HepG2 (cell line): ENCODE measurements around the gene TGM1. TPM values are rescaled to one million over a fixed set of nuclear protein-coding genes. Genes with fewer than 3 reads are reported as not detected.
A peak's percentile ranks its signal among the peaks of the same experiment; 100 is the strongest.

Experiments used
- DMAP1 ChIP-seq: IDR thresholded peaks from 2 replicates; pipeline ENCODE4 v1.6.1; 2016
- EHMT2 ChIP-seq: fragments of 200-600 bp; sonication (generic); IDR thresholded peaks from 2 replicates; pipeline ENCODE4 v1.7.0; 2017; ENCODE audit warnings: antibody characterized with exemption, low read depth, low read length, borderline replicate concordance
- GMEB2 ChIP-seq: IDR thresholded peaks from 2 replicates; pipeline ENCODE4 v1.6.1; 2016; ENCODE audit warnings: missing biosample characterization, missing genetic modification reagents, low read depth
- HNF4G ChIP-seq, 2 experiments: sonication (generic) in 1 of 2; formaldehyde crosslinking in 1 of 2; IDR thresholded peaks; 2 replicates each; pipeline versions ENCODE4 v1.4.0 to v1.6.1; 2011 to 2020; ENCODE audit warnings: borderline replicate concordance in 2 of 2, low read depth in 2 of 2, mild to moderate bottlenecking in 2 of 2, low read length in 1 of 2, missing genetic modification reagents in 1 of 2, moderate library complexity in 1 of 2
- JDP2 ChIP-seq: sonication (generic); formaldehyde crosslinking; IDR thresholded peaks from 2 replicates; pipeline ENCODE4 v1.8.1; 2022; ENCODE audit warnings: missing genetic modification reagents, borderline replicate concordance
- NFIC ChIP-seq: IDR thresholded peaks from 2 replicates; pipeline ENCODE4 v1.6.1; 2012; ENCODE audit warnings: mild to moderate bottlenecking, low read length, inconsistent platforms
- SKI ChIP-seq: fragments of 450-650 bp; IDR thresholded peaks from one replicate; pipeline ENCODE4 v1.6.1; 2018; ENCODE audit warnings: mild to moderate bottlenecking; ENCODE audit not compliant: partially characterized antibody
- ZBTB37 ChIP-seq: sonication (generic); formaldehyde crosslinking; IDR thresholded peaks from 2 replicates; pipeline ENCODE4 v1.4.0; 2020; ENCODE audit warnings: mild to moderate bottlenecking, missing genetic modification reagents
- ZFP41 ChIP-seq: sonication (generic); formaldehyde crosslinking; IDR thresholded peaks from 2 replicates; pipeline ENCODE4 v1.4.0; 2020; ENCODE audit warnings: mild to moderate bottlenecking, missing genetic modification reagents, borderline replicate concordance
- ZFY ChIP-seq: sonication (generic); formaldehyde crosslinking; IDR thresholded peaks from 2 replicates; pipeline ENCODE4 v1.4.0; 2020; ENCODE audit warnings: missing genetic modification reagents
- ZNF567 ChIP-seq: sonication (generic); formaldehyde crosslinking; IDR thresholded peaks from 2 replicates; pipeline ENCODE4 v1.8.1; 2023; ENCODE audit warnings: mild to moderate bottlenecking, missing genetic modification reagents, borderline replicate concordance
- polyA plus RNA-seq, 8 experiments: library from polyadenylated mRNA; depleted of rRNA in 3 of 8; stranded (reverse) in 7 of 8; unstranded in 1 of 8; fragments of >200 nt; fragmentation: Illumina TruSeq in 4 of 8; extraction: Trizol in 4 of 8; gene quantifications; 2 replicates each; pipeline versions ENCODE4 v1.2.1 to v1.2.3, GENCODE V29; 2011 to 2016; ENCODE audit warnings: low read depth in 4 of 8, missing spikeins in 1 of 8, mixed read lengths in 1 of 8; ENCODE audit not compliant: insufficient read depth in 1 of 8
- total RNA-seq, 5 experiments: library from RNA; depleted of rRNA; stranded (reverse); fragments of >200 nt; fragmentation: Illumina TruSeq; extraction: Trizol; gene quantifications; 2 replicates each; pipeline ENCODE4 v1.2.3, GENCODE V29; 2016; ENCODE audit warnings: low read depth in 1 of 5
- TF ChIP-seq, protein P1 (sequence below): sonication (generic); formaldehyde crosslinking; IDR thresholded peaks from 2 replicates; pipeline ENCODE4 v1.4.0; 2020; ENCODE audit warnings: missing genetic modification reagents
- TF ChIP-seq, protein P2 (sequence below): sonication (generic); formaldehyde crosslinking; IDR thresholded peaks from 2 replicates; pipeline ENCODE4 v1.4.0; 2020; ENCODE audit warnings: missing genetic modification reagents, borderline replicate concordance
- TF ChIP-seq, protein P3 (sequence below): sonication (generic); formaldehyde crosslinking; IDR thresholded peaks from 2 replicates; pipeline ENCODE4 v1.5.0; 2020; ENCODE audit warnings: mild to moderate bottlenecking, missing genetic modification reagents

The TGM1 gene
- total and polyA plus RNA-seq, 2 of the 13 experiments (the other 11 are each of a cell fraction or from before 2014, with no cell fraction given), result 3.2 to 10.6 TPM

GRCh38 chr14:24299255-24300191 is 36.5 kb upstream of the TGM1 start, which contains the start of the genes DHRS1 and NOP9 (continued):
- peak; percentile 36; the same call in 1 of the 2 replicates for TF ChIP-seq ZBTB37 (CRISPR knock-in tag)
- TF ChIP-seq SKI, result peak; percentile 75
- TF ChIP-seq, protein P1, sequence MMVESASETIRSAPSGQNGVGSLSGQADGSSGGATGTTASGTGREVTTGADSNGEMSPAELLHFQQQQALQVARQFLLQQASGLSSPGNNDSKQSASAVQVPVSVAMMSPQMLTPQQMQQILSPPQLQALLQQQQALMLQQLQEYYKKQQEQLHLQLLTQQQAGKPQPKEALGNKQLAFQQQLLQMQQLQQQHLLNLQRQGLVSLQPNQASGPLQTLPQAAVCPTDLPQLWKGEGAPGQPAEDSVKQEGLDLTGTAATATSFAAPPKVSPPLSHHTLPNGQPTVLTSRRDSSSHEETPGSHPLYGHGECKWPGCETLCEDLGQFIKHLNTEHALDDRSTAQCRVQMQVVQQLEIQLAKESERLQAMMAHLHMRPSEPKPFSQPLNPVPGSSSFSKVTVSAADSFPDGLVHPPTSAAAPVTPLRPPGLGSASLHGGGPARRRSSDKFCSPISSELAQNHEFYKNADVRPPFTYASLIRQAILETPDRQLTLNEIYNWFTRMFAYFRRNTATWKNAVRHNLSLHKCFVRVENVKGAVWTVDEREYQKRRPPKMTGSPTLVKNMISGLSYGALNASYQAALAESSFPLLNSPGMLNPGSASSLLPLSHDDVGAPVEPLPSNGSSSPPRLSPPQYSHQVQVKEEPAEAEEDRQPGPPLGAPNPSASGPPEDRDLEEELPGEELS (CRISPR knock-in tag), result peak; percentile 86
- no peak for TF ChIP-seq NFIC
- TF ChIP-seq, protein P2, sequence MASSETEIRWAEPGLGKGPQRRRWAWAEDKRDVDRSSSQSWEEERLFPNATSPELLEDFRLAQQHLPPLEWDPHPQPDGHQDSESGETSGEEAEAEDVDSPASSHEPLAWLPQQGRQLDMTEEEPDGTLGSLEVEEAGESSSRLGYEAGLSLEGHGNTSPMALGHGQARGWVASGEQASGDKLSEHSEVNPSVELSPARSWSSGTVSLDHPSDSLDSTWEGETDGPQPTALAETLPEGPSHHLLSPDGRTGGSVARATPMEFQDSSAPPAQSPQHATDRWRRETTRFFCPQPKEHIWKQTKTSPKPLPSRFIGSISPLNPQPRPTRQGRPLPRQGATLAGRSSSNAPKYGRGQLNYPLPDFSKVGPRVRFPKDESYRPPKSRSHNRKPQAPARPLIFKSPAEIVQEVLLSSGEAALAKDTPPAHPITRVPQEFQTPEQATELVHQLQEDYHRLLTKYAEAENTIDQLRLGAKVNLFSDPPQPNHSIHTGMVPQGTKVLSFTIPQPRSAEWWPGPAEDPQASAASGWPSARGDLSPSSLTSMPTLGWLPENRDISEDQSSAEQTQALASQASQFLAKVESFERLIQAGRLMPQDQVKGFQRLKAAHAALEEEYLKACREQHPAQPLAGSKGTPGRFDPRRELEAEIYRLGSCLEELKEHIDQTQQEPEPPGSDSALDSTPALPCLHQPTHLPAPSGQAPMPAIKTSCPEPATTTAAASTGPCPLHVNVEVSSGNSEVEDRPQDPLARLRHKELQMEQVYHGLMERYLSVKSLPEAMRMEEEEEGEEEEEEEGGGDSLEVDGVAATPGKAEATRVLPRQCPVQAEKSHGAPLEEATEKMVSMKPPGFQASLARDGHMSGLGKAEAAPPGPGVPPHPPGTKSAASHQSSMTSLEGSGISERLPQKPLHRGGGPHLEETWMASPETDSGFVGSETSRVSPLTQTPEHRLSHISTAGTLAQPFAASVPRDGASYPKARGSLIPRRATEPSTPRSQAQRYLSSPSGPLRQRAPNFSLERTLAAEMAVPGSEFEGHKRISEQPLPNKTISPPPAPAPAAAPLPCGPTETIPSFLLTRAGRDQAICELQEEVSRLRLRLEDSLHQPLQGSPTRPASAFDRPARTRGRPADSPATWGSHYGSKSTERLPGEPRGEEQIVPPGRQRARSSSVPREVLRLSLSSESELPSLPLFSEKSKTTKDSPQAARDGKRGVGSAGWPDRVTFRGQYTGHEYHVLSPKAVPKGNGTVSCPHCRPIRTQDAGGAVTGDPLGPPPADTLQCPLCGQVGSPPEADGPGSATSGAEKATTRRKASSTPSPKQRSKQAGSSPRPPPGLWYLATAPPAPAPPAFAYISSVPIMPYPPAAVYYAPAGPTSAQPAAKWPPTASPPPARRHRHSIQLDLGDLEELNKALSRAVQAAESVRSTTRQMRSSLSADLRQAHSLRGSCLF (CRISPR knock-in tag), result no peak; the same call in 1 of the 2 replicates
- peak; percentile 76 for TF ChIP-seq GMEB2 (CRISPR knock-in tag)
- peak; percentile 95 for TF ChIP-seq DMAP1 (CRISPR knock-in tag)
- TF ChIP-seq ZNF567 (CRISPR knock-in tag), result peak; percentile 99; the same call in 1 of the 2 replicates
- no peak for TF ChIP-seq EHMT2
- peak; percentile 86 for TF ChIP-seq HNF4G (IDR thresholded peaks at IDR 0.05; ENCODE audit: borderline replicate concordance, low read depth, low read length)
- TF ChIP-seq HNF4G (CRISPR knock-in tag; IDR thresholded peaks at IDR 0.05; ENCODE audit: borderline replicate concordance, low read depth), result peak; percentile 93
- TF ChIP-seq JDP2 (CRISPR knock-in tag), result no peak
- peak; percentile 97 for TF ChIP-seq ZFY (CRISPR knock-in tag)
- TF ChIP-seq ZFP41, result peak; percentile 76; the same call in 1 of the 2 replicates
- TF ChIP-seq, protein P3, sequence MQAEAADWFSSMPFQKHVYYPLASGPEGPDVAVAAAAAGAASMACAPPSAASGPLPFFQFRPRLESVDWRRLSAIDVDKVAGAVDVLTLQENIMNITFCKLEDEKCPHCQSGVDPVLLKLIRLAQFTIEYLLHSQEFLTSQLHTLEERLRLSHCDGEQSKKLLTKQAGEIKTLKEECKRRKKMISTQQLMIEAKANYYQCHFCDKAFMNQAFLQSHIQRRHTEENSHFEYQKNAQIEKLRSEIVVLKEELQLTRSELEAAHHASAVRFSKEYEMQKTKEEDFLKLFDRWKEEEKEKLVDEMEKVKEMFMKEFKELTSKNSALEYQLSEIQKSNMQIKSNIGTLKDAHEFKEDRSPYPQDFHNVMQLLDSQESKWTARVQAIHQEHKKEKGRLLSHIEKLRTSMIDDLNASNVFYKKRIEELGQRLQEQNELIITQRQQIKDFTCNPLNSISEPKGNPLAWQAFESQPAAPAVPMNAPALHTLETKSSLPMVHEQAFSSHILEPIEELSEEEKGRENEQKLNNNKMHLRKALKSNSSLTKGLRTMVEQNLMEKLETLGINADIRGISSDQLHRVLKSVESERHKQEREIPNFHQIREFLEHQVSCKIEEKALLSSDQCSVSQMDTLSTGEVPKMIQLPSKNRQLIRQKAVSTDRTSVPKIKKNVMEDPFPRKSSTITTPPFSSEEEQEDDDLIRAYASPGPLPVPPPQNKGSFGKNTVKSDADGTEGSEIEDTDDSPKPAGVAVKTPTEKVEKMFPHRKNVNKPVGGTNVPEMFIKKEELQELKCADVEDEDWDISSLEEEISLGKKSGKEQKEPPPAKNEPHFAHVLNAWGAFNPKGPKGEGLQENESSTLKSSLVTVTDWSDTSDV (CRISPR knock-in tag), result peak; percentile 96
